ENCODE measurements around the gene KRT6A.

KRT6A gene

GRCh38 chr12:52531566-52532300 is 38.7 kb upstream of the KRT6A start:
- Histone ChIP-seq H3K27ac (ENCODE audit: low read length) (no peak overlapping the region), H3K4me1 (ENCODE audit: control insufficient read depth, low read depth, low read length) (no peaks in the 10 kb centered on the region), H3K27me3 (ENCODE audit: control insufficient read depth, insufficient read depth, low read length) (no peaks in the 10 kb centered on the region), H3K9me3 (ENCODE audit: control insufficient read depth, low read depth, low read length) (no peaks in the 10 kb centered on the region), H3K9ac (ENCODE audit: low read length) (no peak overlapping the region), H3K4me3 (ENCODE audit: low read length) (no peak overlapping the region), H3K36me3 (ENCODE audit: control insufficient read depth, low read depth, low read length) (no peaks in the 10 kb centered on the region)

- Histone ChIP-seq H3K27me3 (ENCODE audit: control insufficient read depth, insufficient read depth, low read length) (no peaks in the 10 kb centered on the region), H3K4me3 (ENCODE audit: low read length) (no peak overlapping the region), H3K36me3 (ENCODE audit: control insufficient read depth, low read depth, low read length) (no peaks in the 10 kb centered on the region), H3K9ac (ENCODE audit: low read length) (no peak overlapping the region), H3K4me1 (ENCODE audit: control insufficient read depth, low read depth, low read length) (no peaks in the 10 kb centered on the region), H3K27ac (ENCODE audit: low read length) (no peak overlapping the region), H3K9me3 (ENCODE audit: control insufficient read depth, low read depth, low read length) (no peaks in the 10 kb centered on the region)
Measured at GRCh38 chr12:52530905-52531304, 37.8 kb upstream of the KRT6A start.

DNA sequence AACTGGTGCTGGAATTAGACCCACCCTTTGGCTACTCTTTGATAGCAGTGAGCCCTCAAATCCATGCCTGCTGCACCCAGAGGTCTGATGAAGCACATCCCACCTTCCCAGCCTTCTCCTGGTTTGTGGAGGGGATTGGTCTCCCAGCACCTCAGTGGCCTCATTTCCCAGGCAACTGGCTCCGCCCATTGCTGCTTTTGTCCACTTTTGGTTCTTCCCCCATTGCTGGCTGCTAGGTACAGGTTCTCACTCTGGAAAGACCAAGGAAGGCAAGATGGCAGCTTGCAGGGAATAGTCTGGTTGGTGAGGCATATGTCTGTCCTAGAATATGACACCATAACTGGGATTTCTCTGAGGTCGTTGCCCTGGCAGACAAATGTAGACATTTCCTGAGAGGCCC is 37.3 kb upstream of the KRT6A start:
- Histone ChIP-seq H3K27me3 (ENCODE audit: control insufficient read depth, insufficient read depth, low read length) (no peaks in the 10 kb centered on the region), H3K4me1 (ENCODE audit: control insufficient read depth, low read depth, low read length) (no peaks in the 10 kb centered on the region), H3K9ac (ENCODE audit: low read length) (no peak overlapping the region), H3K4me3 (ENCODE audit: low read length) (no peak overlapping the region), H3K9me3 (ENCODE audit: control insufficient read depth, low read depth, low read length) (no peaks in the 10 kb centered on the region), H3K36me3 (ENCODE audit: control insufficient read depth, low read depth, low read length) (no peaks in the 10 kb centered on the region), H3K27ac (ENCODE audit: low read length) (no peak overlapping the region)

- H3K27ac ChIP-seq (ENCODE audit: low read length) = no peak overlapping the region
- no peak overlapping the region for H3K4me3 ChIP-seq (ENCODE audit: low read length)
- H3K4me1 ChIP-seq (ENCODE audit: control insufficient read depth, low read depth, low read length) = no peaks in the 10 kb centered on the region
- no peak overlapping the region for H3K9ac ChIP-seq (ENCODE audit: low read length)
- no peaks in the 10 kb centered on the region for H3K27me3 ChIP-seq (ENCODE audit: control insufficient read depth, insufficient read depth, low read length)
- no peaks in the 10 kb centered on the region for H3K9me3 ChIP-seq (ENCODE audit: control insufficient read depth, low read depth, low read length)
- no peaks in the 10 kb centered on the region for H3K36me3 ChIP-seq (ENCODE audit: control insufficient read depth, low read depth, low read length)
Measured at GRCh38 chr12:52529846-52530245, 36.8 kb upstream of the KRT6A start.

DNA sequence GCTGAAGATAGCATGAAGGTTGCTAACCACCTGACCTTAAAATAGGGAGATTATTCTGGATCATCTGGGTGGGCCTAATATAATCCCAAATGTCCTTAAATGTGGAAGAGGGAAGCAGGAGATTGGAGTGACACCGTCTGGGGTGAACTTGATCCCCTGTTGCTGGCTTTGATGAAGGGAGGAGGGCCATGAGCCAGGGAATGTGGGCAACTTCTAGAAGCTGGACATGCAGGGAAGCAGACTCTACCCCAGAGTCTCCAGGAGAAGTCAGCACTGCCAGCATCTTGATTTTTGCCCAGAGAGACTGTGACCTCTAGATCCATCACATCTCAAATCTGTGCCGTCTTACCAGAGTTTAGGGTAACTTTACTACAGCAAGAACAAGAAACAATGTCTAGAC is 36.4 kb upstream of the KRT6A start:
- no peaks in the 10 kb centered on the region for H3K4me1 ChIP-seq (ENCODE audit: control insufficient read depth, low read depth, low read length)
- H3K27me3 ChIP-seq (ENCODE audit: control insufficient read depth, insufficient read depth, low read length) = no peaks in the 10 kb centered on the region
- H3K4me3 ChIP-seq (ENCODE audit: low read length) = no peak overlapping the region

GRCh38 chr12:52528641-52529143 is 35.6 kb upstream of the KRT6A start:
- no peak overlapping the region for H3K9ac ChIP-seq (ENCODE audit: low read length)
- H3K27me3 ChIP-seq (ENCODE audit: control insufficient read depth, insufficient read depth, low read length) = no peaks in the 10 kb centered on the region
- no peak overlapping the region for H3K27ac ChIP-seq (ENCODE audit: low read length)
- H3K9me3 ChIP-seq (ENCODE audit: control insufficient read depth, low read depth, low read length) = no peaks in the 10 kb centered on the region
- no peaks in the 10 kb centered on the region for H3K4me1 ChIP-seq (ENCODE audit: control insufficient read depth, low read depth, low read length)
- no peaks in the 10 kb centered on the region for H3K36me3 ChIP-seq (ENCODE audit: control insufficient read depth, low read depth, low read length)
- H3K4me3 ChIP-seq (ENCODE audit: low read length) = no peak overlapping the region

More for the DNA sequence above, 36.4 kb upstream of the KRT6A start:
- Histone ChIP-seq H3K9me3 (ENCODE audit: control insufficient read depth, low read depth, low read length) (no peaks in the 10 kb centered on the region), H3K36me3 (ENCODE audit: control insufficient read depth, low read depth, low read length) (no peaks in the 10 kb centered on the region), H3K9ac (ENCODE audit: low read length) (no peak overlapping the region), H3K27ac (ENCODE audit: low read length) (no peak overlapping the region)

GRCh38 chr12:52527121-52527800 is 34.2 kb upstream of the KRT6A start:
- no peaks in the 10 kb centered on the region for H3K36me3 ChIP-seq (ENCODE audit: control insufficient read depth, low read depth, low read length)
- no peak overlapping the region for H3K4me3 ChIP-seq (ENCODE audit: low read length)
- no peaks in the 10 kb centered on the region for H3K9me3 ChIP-seq (ENCODE audit: control insufficient read depth, low read depth, low read length)
- H3K9ac ChIP-seq (ENCODE audit: low read length) = no peak overlapping the region
- no peak overlapping the region for H3K27ac ChIP-seq (ENCODE audit: low read length)
- no peaks in the 10 kb centered on the region for H3K27me3 ChIP-seq (ENCODE audit: control insufficient read depth, insufficient read depth, low read length)
- no peaks in the 10 kb centered on the region for H3K4me1 ChIP-seq (ENCODE audit: control insufficient read depth, low read depth, low read length)

DNA sequence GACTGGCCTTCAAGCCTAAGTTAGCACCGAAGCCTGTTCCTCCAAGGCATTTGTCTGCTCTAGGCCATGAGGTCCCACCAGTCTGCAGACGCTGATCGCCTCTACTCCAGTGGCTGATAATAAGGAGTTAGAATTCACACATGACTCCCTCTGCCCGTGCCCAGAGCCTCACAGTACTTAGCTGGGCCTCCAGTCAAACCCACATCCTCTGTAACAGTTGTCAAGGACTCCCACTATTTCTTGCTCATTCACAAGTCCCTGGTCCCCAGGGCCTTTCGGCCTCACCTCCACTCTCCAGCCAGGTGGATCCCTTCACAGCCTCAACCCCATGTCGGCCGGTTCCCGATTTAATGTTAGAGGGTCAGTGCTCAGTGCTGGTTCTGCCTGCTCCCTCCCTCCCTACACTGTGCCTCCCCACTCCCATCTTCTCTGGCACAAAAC is 33.5 kb upstream of the KRT6A start:
- no peak overlapping the region for H3K9ac ChIP-seq (ENCODE audit: low read length)
- no peaks in the 10 kb centered on the region for H3K36me3 ChIP-seq (ENCODE audit: control insufficient read depth, low read depth, low read length)
- H3K4me1 ChIP-seq (ENCODE audit: control insufficient read depth, low read depth, low read length) = no peaks in the 10 kb centered on the region
- H3K27ac ChIP-seq (ENCODE audit: low read length) = no peak overlapping the region
- no peaks in the 10 kb centered on the region for H3K9me3 ChIP-seq (ENCODE audit: control insufficient read depth, low read depth, low read length)
- H3K4me3 ChIP-seq (ENCODE audit: low read length) = no peak overlapping the region
- H3K27me3 ChIP-seq (ENCODE audit: control insufficient read depth, insufficient read depth, low read length) = no peaks in the 10 kb centered on the region

GRCh38 chr12:52525661-52526499 is 32.8 kb upstream of the KRT6A start:
- Histone ChIP-seq H3K36me3 (ENCODE audit: control insufficient read depth, low read depth, low read length) (no peaks in the 10 kb centered on the region), H3K9ac (ENCODE audit: low read length) (no peak overlapping the region), H3K4me3 (ENCODE audit: low read length) (no peak overlapping the region), H3K27ac (ENCODE audit: low read length) (no peak overlapping the region), H3K4me1 (ENCODE audit: control insufficient read depth, low read depth, low read length) (no peaks in the 10 kb centered on the region), H3K9me3 (ENCODE audit: control insufficient read depth, low read depth, low read length) (no peaks in the 10 kb centered on the region), H3K27me3 (ENCODE audit: control insufficient read depth, insufficient read depth, low read length) (no peaks in the 10 kb centered on the region)

GRCh38 chr12:52524898-52525591 is 32.0 kb upstream of the KRT6A start:
- Histone ChIP-seq H3K4me3 (ENCODE audit: low read length) (no peak overlapping the region), H3K36me3 (ENCODE audit: control insufficient read depth, low read depth, low read length) (no peaks in the 10 kb centered on the region), H3K9ac (ENCODE audit: low read length) (no peak overlapping the region), H3K9me3 (ENCODE audit: control insufficient read depth, low read depth, low read length) (no peaks in the 10 kb centered on the region), H3K27ac (ENCODE audit: low read length) (no peak overlapping the region), H3K4me1 (ENCODE audit: control insufficient read depth, low read depth, low read length) (no peaks in the 10 kb centered on the region), H3K27me3 (ENCODE audit: control insufficient read depth, insufficient read depth, low read length) (no peaks in the 10 kb centered on the region)

All from iPS-18a (cell line).